NCI-H1417 treated with DMSO at 0.1 percent for 48 hours (cell line): ENCODE data around the gene DGLUCY.
"Not testable (repeated sequence)": the region's sequence is repeated elsewhere in the genome, so short reads cannot be mapped to it uniquely, and the experiment has no call there.

Source experiments
- DNase-seq: peaks from one replicate; lab custom pipeline; 2025; lab: John Stamatoyannopoulos, UW

DGLUCY gene

GRCh38 chr14:91257328-91258010, 143.6 kb downstream of the DGLUCY start:
- DNase-seq: no peak

GRCh38 chr14:91258011-91258618, 144.2 kb downstream of the DGLUCY start:
- no peak for DNase-seq

GRCh38 chr14:91258876-91259275, 145.0 kb downstream of the DGLUCY start:
- no peak for DNase-seq

GRCh38 chr14:91261115-91261514, 147.2 kb downstream of the DGLUCY start:
- DNase-seq: no peak

- no peak for DNase-seq
These were observed 148.2 kb downstream of the DGLUCY start for GRCh38 chr14:91261986-91262549.

- no peak for DNase-seq
These were observed 149.5 kb downstream of the DGLUCY start for GRCh38 chr14:91263329-91263728.

GRCh38 chr14:91264151-91265150, 150.6 kb downstream of the DGLUCY start:
- DNase-seq: no peak

GRCh38 chr14:91265404-91265803, 151.5 kb downstream of the DGLUCY start:
- DNase-seq: no peak

GRCh38 chr14:91266276-91266675, 152.4 kb downstream of the DGLUCY start:
- DNase-seq: not testable (repeated sequence)

GRCh38 chr14:91267965-91268437, 154.1 kb downstream of the DGLUCY start:
- DNase-seq: no peak

- no peak for DNase-seq
These were observed 155.5 kb downstream of the DGLUCY start for GRCh38 chr14:91269076-91269991.

- no peak for DNase-seq
These were observed 156.3 kb downstream of the DGLUCY start for GRCh38 chr14:91270188-91270587.

GRCh38 chr14:91270619-91271018, 156.7 kb downstream of the DGLUCY start:
- no peak for DNase-seq

GRCh38 chr14:91271639-91272038, 157.8 kb downstream of the DGLUCY start:
- DNase-seq: no peak

- no peak for DNase-seq
These were observed 158.7 kb downstream of the DGLUCY start for GRCh38 chr14:91272341-91273272.

GRCh38 chr14:91273273-91273884, 159.5 kb downstream of the DGLUCY start:
- DNase-seq: no peak

GRCh38 chr14:91273885-91274273, 160.0 kb downstream of the DGLUCY start:
- DNase-seq: no peak

- DNase-seq: no peak
These were observed 160.9 kb downstream of the DGLUCY start for GRCh38 chr14:91274796-91275195.
